Measurements from ENCODE around the gene ROM1. TPM values are rescaled to one million over a fixed set of nuclear protein-coding genes. Genes with fewer than 3 reads are reported as not detected.

Gene ROM1
- total RNA-seq, 1 donor from 2014 or later = 1.6 TPM

GRCh38 chr11:62621027-62621566 lies 8.0 kb downstream of the ROM1 start:
- Histone ChIP-seq H3K27me3 (ENCODE audit: control insufficient read depth in 3 of 3, insufficient read depth in 3 of 3, low read length in 3 of 3) (no peaks in the 10 kb centered on the region), H3K4me1 (ENCODE audit: control insufficient read depth in 3 of 3, insufficient read depth in 3 of 3, low read length in 3 of 3) (peaks cover 12 to 16% (median 15%) of the 10 kb centered on the region in 3 donors), H3K9ac (ENCODE audit: low read depth in 1 of 3, low read length in 3 of 3) (peak overlapping the region; percentile 66 to 87 (median 80)), H3K36me3 (ENCODE audit: control insufficient read depth in 3 of 3, insufficient read depth in 3 of 3, low read length in 3 of 3) (peaks cover 16 to 28% (median 24%) of the 10 kb centered on the region in 3 donors), H3K9me3 (ENCODE audit: control insufficient read depth in 3 of 3, low read length in 3 of 3) (no peaks in the 10 kb centered on the region), H3K27ac (ENCODE audit: low read depth, low read length) (peak overlapping the region; percentile 89), H3K4me3 (ENCODE audit: low read length in 3 of 3) (peak overlapping the region; percentile 71 to 91 (median 91))

GRCh38 chr11:62621567-62622470 lies 8.8 kb downstream of the ROM1 start, which contains the start of gene B3GAT3:
Gene B3GAT3, minus strand, starts transcription at chr11:62621986. Its CDS starts 39 bp downstream, at chr11:62621947.
- H3K9me3 ChIP-seq (ENCODE audit: control insufficient read depth in 3 of 3, low read length in 3 of 3) = no peaks in the 10 kb centered on the region
- H3K4me1 ChIP-seq (ENCODE audit: control insufficient read depth in 3 of 3, insufficient read depth in 3 of 3, low read length in 3 of 3) = peaks cover 12 to 16% (median 15%) of the 10 kb centered on the region in 3 donors
- H3K36me3 ChIP-seq (ENCODE audit: control insufficient read depth in 3 of 3, insufficient read depth in 3 of 3, low read length in 3 of 3) = peaks cover 22 to 28% (median 25%) of the 10 kb centered on the region in 3 donors
- peak within 1 kb of the TSS; percentile 71 to 91 (median 91) for H3K4me3 ChIP-seq (ENCODE audit: low read length in 3 of 3)
- H3K27ac ChIP-seq (ENCODE audit: low read depth, low read length) = peak within 1 kb of the TSS; percentile 89
- H3K27me3 ChIP-seq (ENCODE audit: control insufficient read depth in 3 of 3, insufficient read depth in 3 of 3, low read length in 3 of 3) = no peaks in the 10 kb centered on the region
- peak within 1 kb of the TSS; percentile 66 to 87 (median 80) for H3K9ac ChIP-seq (ENCODE audit: low read depth in 1 of 3, low read length in 3 of 3)

GRCh38 chr11:62622476-62623089 lies 9.5 kb downstream of the ROM1 start:
- Histone ChIP-seq H3K36me3 (ENCODE audit: control insufficient read depth in 3 of 3, insufficient read depth in 3 of 3, low read length in 3 of 3) (peaks cover 23 to 30% (median 26%) of the 10 kb centered on the region in 3 donors), H3K27me3 (ENCODE audit: control insufficient read depth in 3 of 3, insufficient read depth in 3 of 3, low read length in 3 of 3) (no peaks in the 10 kb centered on the region), H3K27ac (ENCODE audit: low read depth, low read length) (peak overlapping the region; percentile 89), H3K9ac (ENCODE audit: low read depth in 1 of 3, low read length in 3 of 3) (peak overlapping the region; percentile 63 to 87 (median 66)), H3K4me3 (ENCODE audit: low read length in 3 of 3) (peak overlapping the region; percentile 71 to 91 (median 83)), H3K9me3 (ENCODE audit: control insufficient read depth in 3 of 3, low read length in 3 of 3) (no peaks in the 10 kb centered on the region), H3K4me1 (ENCODE audit: control insufficient read depth in 3 of 3, insufficient read depth in 3 of 3, low read length in 3 of 3) (peaks cover 12 to 16% (median 15%) of the 10 kb centered on the region in 3 donors)

DNA sequence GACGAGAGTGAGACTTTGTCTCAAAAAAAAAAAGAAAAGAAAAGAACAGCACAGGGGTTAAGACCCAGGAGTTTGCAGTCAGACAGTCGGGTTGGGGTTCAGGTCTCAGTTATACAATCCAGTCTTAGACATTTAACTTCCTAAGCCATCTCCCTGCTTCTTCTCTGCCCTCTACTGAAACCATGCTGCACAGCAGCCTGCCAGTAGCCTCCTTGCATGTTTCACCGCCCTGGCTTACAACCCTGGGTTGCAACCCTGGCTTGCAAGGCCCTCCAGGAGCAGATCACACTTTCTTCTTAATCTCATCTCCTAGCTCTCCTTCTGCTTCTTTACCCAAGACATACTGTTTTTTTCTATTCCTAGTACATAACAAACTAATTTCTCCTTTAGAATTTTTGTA lies 14.7 kb downstream of the ROM1 start:
- no peaks in the 10 kb centered on the region for H3K27me3 ChIP-seq (ENCODE audit: control insufficient read depth in 3 of 3, insufficient read depth in 3 of 3, low read length in 3 of 3)
- no peaks in the 10 kb centered on the region for H3K4me1 ChIP-seq (ENCODE audit: control insufficient read depth in 3 of 3, insufficient read depth in 3 of 3, low read length in 3 of 3)
- H3K9me3 ChIP-seq (ENCODE audit: control insufficient read depth in 3 of 3, low read length in 3 of 3) = no peaks in the 10 kb centered on the region
- H3K4me3 ChIP-seq (ENCODE audit: low read length in 3 of 3) = no peak overlapping the region
- no peak overlapping the region for H3K27ac ChIP-seq (ENCODE audit: low read depth, low read length)
- no peak overlapping the region for H3K9ac ChIP-seq (ENCODE audit: low read depth in 1 of 3, low read length in 3 of 3)
- peaks cover 66 to 72% (median 70%) of the 10 kb centered on the region in 3 donors for H3K36me3 ChIP-seq (ENCODE audit: control insufficient read depth in 3 of 3, insufficient read depth in 3 of 3, low read length in 3 of 3)

DNA sequence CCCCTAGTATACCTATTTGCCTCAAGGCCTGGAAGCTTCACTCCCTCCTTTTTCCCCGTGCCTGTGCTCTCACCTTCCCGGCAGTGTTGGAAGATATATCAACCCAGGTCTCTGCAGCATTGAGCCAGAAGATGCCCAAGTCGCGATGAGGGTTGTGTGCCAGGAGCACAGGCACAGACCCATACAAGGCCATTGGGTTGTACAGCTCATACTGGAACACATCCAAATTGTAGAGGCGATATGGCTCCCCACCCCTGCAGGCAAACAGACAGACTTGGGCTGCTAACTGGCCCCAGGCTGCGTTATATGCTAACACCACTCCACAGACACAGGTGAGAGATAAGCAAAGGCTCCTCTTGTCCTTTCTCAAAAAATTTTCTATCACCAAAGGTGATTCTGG lies 19.4 kb downstream of the ROM1 start:
- H3K4me1 ChIP-seq (ENCODE audit: control insufficient read depth in 3 of 3, insufficient read depth in 3 of 3, low read length in 3 of 3) = no peaks in the 10 kb centered on the region
- H3K27me3 ChIP-seq (ENCODE audit: control insufficient read depth in 3 of 3, insufficient read depth in 3 of 3, low read length in 3 of 3) = no peaks in the 10 kb centered on the region
- H3K27ac ChIP-seq (ENCODE audit: low read depth, low read length) = no peak overlapping the region
- no peak overlapping the region for H3K9ac ChIP-seq (ENCODE audit: low read depth in 1 of 3, low read length in 3 of 3)
- peaks cover 75 to 77% (median 76%) of the 10 kb centered on the region in 3 donors for H3K36me3 ChIP-seq (ENCODE audit: control insufficient read depth in 3 of 3, insufficient read depth in 3 of 3, low read length in 3 of 3)
- H3K4me3 ChIP-seq (ENCODE audit: low read length in 3 of 3) = no peak overlapping the region
- no peaks in the 10 kb centered on the region for H3K9me3 ChIP-seq (ENCODE audit: control insufficient read depth in 3 of 3, low read length in 3 of 3)

DNA sequence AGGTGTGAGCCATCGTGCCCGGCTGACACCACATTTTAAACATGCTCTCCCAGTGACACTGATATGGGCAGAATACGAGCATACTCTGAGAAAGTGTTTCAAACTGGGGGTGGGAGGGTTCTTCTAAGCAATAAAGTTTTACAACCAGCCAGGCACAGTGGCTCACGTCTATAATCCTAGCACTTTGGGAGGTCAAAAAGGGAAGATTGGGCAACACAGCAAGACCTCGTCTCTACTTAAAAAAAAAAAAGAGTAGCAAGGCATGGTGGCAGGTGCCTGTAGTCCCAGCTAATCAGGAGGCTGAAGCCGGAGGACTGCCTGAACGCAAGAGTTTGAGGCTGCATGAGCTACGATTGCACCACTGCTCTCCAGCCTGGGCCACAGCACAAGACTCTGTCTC lies 31.2 kb downstream of the ROM1 start:
- no peak overlapping the region for H3K27ac ChIP-seq (ENCODE audit: low read depth, low read length)

GRCh38 chr11:62645671-62645945 lies 32.6 kb downstream of the ROM1 start:
- Histone ChIP-seq H3K36me3 (ENCODE audit: control insufficient read depth in 3 of 3, insufficient read depth in 3 of 3, low read length in 3 of 3) (peaks cover 25 to 39% (median 26%) of the 10 kb centered on the region in 3 donors), H3K9me3 (ENCODE audit: control insufficient read depth in 3 of 3, low read length in 3 of 3) (no peaks in the 10 kb centered on the region), H3K4me3 (ENCODE audit: low read length in 3 of 3) (peak overlapping the region; percentile 94 to 98 (median 96)), H3K9ac (ENCODE audit: low read depth in 1 of 3, low read length in 3 of 3) (peak overlapping the region; percentile 94 to 97 (median 96)), H3K27me3 (ENCODE audit: control insufficient read depth in 3 of 3, insufficient read depth in 3 of 3, low read length in 3 of 3) (no peaks in the 10 kb centered on the region), H3K4me1 (ENCODE audit: control insufficient read depth in 3 of 3, insufficient read depth in 3 of 3, low read length in 3 of 3) (peaks cover 23 to 32% (median 24%) of the 10 kb centered on the region in 3 donors), H3K27ac (ENCODE audit: low read depth, low read length) (peak overlapping the region; percentile 92)

More for the DNA sequence above, 31.2 kb downstream of the ROM1 start:
- Histone ChIP-seq H3K9ac (ENCODE audit: low read depth in 1 of 3, low read length in 3 of 3) (no peak overlapping the region), H3K4me1 (ENCODE audit: control insufficient read depth in 3 of 3, insufficient read depth in 3 of 3, low read length in 3 of 3) (peaks cover 23 to 32% (median 24%) of the 10 kb centered on the region in 3 donors), H3K4me3 (ENCODE audit: low read length in 3 of 3) (no peak overlapping the region), H3K36me3 (ENCODE audit: control insufficient read depth in 3 of 3, insufficient read depth in 3 of 3, low read length in 3 of 3) (peaks cover 24 to 37% (median 25%) of the 10 kb centered on the region in 3 donors), H3K9me3 (ENCODE audit: control insufficient read depth in 3 of 3, low read length in 3 of 3) (no peaks in the 10 kb centered on the region), H3K27me3 (ENCODE audit: control insufficient read depth in 3 of 3, insufficient read depth in 3 of 3, low read length in 3 of 3) (no peaks in the 10 kb centered on the region)

DNA sequence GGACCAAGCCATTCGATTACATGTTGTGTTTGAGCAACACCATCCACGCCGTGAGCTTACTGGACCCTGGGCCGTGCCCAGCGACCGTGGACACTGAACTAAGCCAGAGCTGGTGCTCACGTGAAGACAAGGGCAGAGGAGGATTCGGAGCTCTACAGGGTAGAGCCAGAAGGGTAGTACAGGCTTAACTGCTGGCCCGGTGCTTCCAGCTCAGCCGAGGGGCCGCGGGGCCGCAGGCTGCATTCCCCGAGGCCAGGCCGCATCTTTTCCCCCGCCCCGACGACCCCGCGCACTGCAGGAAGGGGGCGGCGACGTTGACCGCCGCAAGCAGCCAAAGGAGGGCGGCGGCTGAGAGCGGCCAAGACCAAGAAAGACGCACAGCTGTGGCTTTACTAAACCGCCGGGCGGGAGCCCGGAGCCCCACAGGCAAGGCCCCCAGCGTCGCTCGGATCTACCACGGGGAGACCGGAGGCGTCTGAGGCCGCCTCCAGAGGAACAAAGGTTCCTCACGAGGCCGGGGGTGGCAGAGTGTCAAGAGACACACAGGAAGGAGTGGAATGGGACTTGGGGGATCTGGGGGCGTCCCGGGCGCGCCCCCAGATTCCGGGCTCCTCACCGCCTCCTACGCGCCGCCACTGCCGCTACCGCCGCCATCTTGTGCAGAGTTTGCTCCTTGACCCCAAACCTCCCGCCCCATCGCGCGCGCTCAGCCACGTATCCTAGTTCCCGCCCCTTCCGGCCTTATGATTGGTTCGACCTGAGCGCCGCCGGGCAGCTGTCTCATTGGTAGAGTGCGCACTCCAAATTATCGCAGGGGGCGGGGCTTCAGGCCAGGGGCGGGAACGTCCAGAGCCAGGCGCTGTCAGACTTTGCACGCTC lies 33.1 kb downstream of the ROM1 start, which contains the start of gene GANAB:
TSS of gene GANAB (minus strand) at position 668 of the 879 bp plus-strand sequence. CDS start at position 654, 14 bp downstream.
- H3K36me3 ChIP-seq (ENCODE audit: control insufficient read depth in 3 of 3, insufficient read depth in 3 of 3, low read length in 3 of 3) = peaks cover 25 to 39% (median 26%) of the 10 kb centered on the region in 3 donors

More for the DNA sequence above, 33.1 kb downstream of the ROM1 start, which contains the start of gene GANAB:
- Histone ChIP-seq H3K9ac (ENCODE audit: low read depth in 1 of 3, low read length in 3 of 3) (peak within 1 kb of the TSS; percentile 94 to 97 (median 96)), H3K9me3 (ENCODE audit: control insufficient read depth in 3 of 3, low read length in 3 of 3) (no peaks in the 10 kb centered on the region), H3K27me3 (ENCODE audit: control insufficient read depth in 3 of 3, insufficient read depth in 3 of 3, low read length in 3 of 3) (no peaks in the 10 kb centered on the region), H3K4me3 (ENCODE audit: low read length in 3 of 3) (peak within 1 kb of the TSS; percentile 94 to 98 (median 96)), H3K4me1 (ENCODE audit: control insufficient read depth in 3 of 3, insufficient read depth in 3 of 3, low read length in 3 of 3) (peaks cover 23 to 32% (median 24%) of the 10 kb centered on the region in 3 donors), H3K27ac (ENCODE audit: low read depth, low read length) (peak within 1 kb of the TSS; percentile 92)
